GM10266 (cell line): ENCODE data around the gene TBK1.

Source experiments
- DNase-seq: peaks from one replicate; pipeline ENCODE4 v3.0.0; 2012; ENCODE audit errors: extremely low spot score
- CTCF ChIP-seq: IDR thresholded peaks from 2 replicates; pipeline ENCODE4 v1.5.1; 2012; ENCODE audit warnings: mild to moderate bottlenecking, low read depth; ENCODE audit not compliant: control insufficient read depth, insufficient read depth; ENCODE audit errors: missing control alignments

The TBK1 gene

GRCh38 chr12:64452559-64453329 is 824 bp downstream of the TBK1 start:
- DNase-seq, result peak; percentile 24
- no peak for TF ChIP-seq CTCF

- no peak for TF ChIP-seq CTCF
- DNase-seq, result no peak
Measured at GRCh38 chr12:64455506-64455905, 3.6 kb downstream of the TBK1 start.

GRCh38 chr12:64456119-64456518 is 4.2 kb downstream of the TBK1 start:
- DNase-seq, result no peak
- TF ChIP-seq CTCF, result no peak

- DNase-seq, result no peak
- TF ChIP-seq CTCF, result no peak
Measured at GRCh38 chr12:64457032-64457431, 5.1 kb downstream of the TBK1 start.

GRCh38 chr12:64457466-64457865 is 5.5 kb downstream of the TBK1 start:
- TF ChIP-seq CTCF, result no peak

GRCh38 chr12:64457923-64458322 is 6.0 kb downstream of the TBK1 start:
- no peak for DNase-seq
- no peak for TF ChIP-seq CTCF

More at GRCh38 chr12:64457466-64457865, 5.5 kb downstream of the TBK1 start:
- no peak for DNase-seq

GRCh38 chr12:64459394-64459891 is 7.5 kb downstream of the TBK1 start:
- no peak for DNase-seq
- TF ChIP-seq CTCF, result no peak
